ENCODE results near the gene BBOX1.
"Not testable (repeated sequence)": the region's sequence is repeated elsewhere in the genome, so short reads cannot be mapped to it uniquely, and the experiment has no call there.

The BBOX1 gene

DNA sequence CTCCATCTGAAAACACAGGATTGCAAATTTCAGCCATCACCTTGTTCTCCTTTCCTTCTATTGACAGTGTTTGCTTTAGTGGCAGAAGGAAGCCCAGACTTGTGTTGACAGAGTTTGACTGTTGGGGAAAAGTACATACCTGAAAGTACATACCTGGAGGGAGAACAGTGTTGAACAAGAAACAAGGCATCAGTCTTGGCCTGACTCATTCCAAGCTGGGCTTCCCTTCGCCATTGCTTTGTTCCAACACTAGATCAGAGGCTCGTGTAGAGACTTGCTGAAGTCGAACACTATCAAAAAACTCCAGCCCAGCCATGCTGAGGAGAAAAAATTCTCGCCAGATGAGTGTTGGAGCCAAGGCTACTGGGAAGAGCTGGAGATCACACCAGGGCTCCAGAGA, 133.4 kb downstream of the BBOX1 start:
- DNase-seq (ENCODE audit: insufficient read length, low spot score) = no peak

DNA sequence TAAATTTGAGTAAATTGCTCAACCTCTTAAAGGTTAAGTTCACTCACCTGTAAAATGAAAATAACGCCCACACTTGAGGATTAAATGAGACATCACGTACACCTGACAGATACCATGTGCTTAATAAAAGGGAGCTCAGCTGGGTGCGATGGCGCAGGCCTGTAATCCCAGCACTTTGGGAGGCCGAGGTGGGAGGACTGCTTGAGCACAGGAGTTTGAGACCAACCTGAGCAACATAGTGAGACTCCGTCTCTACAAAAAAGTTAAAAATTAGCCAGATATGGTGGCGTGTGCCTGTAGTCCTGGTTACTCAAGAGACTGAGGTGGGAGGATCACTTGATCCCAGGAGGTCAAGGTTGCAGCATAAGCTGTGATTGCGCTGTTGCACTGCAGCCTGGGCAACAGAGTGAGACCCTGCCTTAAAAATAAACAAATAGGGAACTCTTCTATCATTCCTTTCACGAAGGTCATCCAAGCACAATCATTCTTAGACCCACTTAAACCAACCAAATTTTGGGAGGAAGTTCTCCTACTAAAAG, 134.1 kb downstream of the BBOX1 start:
- DNase-seq (ENCODE audit: insufficient read length, low spot score) = no peak
- no peak for FAIRE-seq

More for the DNA sequence above, 133.4 kb downstream of the BBOX1 start:
- no peak for FAIRE-seq

DNA sequence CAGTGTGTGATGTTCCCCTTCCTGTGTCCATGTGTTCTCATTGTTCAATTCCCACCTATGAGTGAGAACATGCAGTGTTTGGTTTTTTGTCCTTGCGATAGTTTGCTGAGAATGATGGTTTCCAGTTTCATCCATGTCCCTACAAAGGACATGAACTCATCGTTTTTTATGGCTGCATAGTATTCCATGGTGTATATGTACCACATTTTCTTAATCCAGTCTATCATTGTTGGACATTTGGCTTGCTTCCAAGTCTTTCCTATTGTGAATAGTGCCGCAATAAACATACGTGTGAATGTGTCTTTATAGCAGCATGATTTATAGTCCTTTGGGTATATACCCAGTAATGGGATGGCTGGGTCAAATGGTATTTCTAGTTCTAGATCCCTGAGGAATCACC, 134.9 kb downstream of the BBOX1 start:
- not testable (repeated sequence) for FAIRE-seq; DNase-seq (ENCODE audit: insufficient read length, low spot score)

All from HTR-8/SVneo (cell line).